GM12865 (cell line): ENCODE results near the gene DHX38.

ENCODE experiments used
- DNase-seq: peaks from one replicate; pipeline ENCODE4 v3.0.0; 2010; ENCODE audit warnings: low read depth
- H3K4me3 ChIP-seq: 2 replicates; pipeline ENCODE4 v1.5.1; 2011; ENCODE audit warnings: mild to moderate bottlenecking, low read depth, low read length, control low read depth
- CTCF ChIP-seq: IDR thresholded peaks from 2 replicates; pipeline ENCODE4 v1.5.1; 2011; ENCODE audit warnings: low read length, control low read depth, low read depth, inconsistent platforms; ENCODE audit not compliant: insufficient read depth; ENCODE audit errors: missing control alignments

Gene DHX38

GRCh38 chr16:72129976-72130656, 36.5 kb downstream of the DHX38 start:
- no peak overlapping the region for H3K4me3 ChIP-seq
- DNase-seq: no peak
- TF ChIP-seq CTCF: no peak

GRCh38 chr16:72131036-72131435, 37.4 kb downstream of the DHX38 start:
- no peak overlapping the region for H3K4me3 ChIP-seq
- no peak for TF ChIP-seq CTCF
- no peak for DNase-seq

- TF ChIP-seq CTCF: no peak
- DNase-seq: no peak
- no peak overlapping the region for H3K4me3 ChIP-seq
Observed at GRCh38 chr16:72132726-72133125, 39.1 kb downstream of the DHX38 start.

GRCh38 chr16:72134507-72134906, 40.9 kb downstream of the DHX38 start:
- no peak for DNase-seq
- H3K4me3 ChIP-seq: no peak overlapping the region
- no peak for TF ChIP-seq CTCF

GRCh38 chr16:72137380-72138063, 43.9 kb downstream of the DHX38 start:
- TF ChIP-seq CTCF: no peak
- H3K4me3 ChIP-seq: no peak overlapping the region
- no peak for DNase-seq

GRCh38 chr16:72138064-72138572, 44.5 kb downstream of the DHX38 start:
- no peak for TF ChIP-seq CTCF
- no peak overlapping the region for H3K4me3 ChIP-seq
- no peak for DNase-seq
